Keratinocyte (primary cell): ENCODE data around the gene PIGN.

ENCODE experiments used
- EZH2 ChIP-seq: IDR thresholded peaks from one replicate; pipeline ENCODE4 v1.6.1; 2012; ENCODE audit warnings: inconsistent platforms, mild to moderate bottlenecking, low read length, moderate library complexity
- TF ChIP-seq, protein P1 (sequence below), 3 experiments: IDR thresholded peaks in 1 of 3; conservative IDR thresholded peaks in 1 of 3; optimal IDR thresholded peaks in 1 of 3; 2 replicates in 2 of 3; 3 replicates in 1 of 3; pipeline versions ENCODE3 to v1.5.1; 2011; ENCODE audit warnings: low read length in 3 of 3, mild to moderate bottlenecking in 3 of 3, moderate library complexity in 2 of 3, control low read depth in 1 of 3, inconsistent platforms in 1 of 3; ENCODE audit not compliant: insufficient read depth in 2 of 3; ENCODE audit errors: extremely low read depth in 1 of 3

GRCh38 chr18:62206593-62206992 is 19.7 kb upstream of the PIGN start:
- TF ChIP-seq, protein P1, sequence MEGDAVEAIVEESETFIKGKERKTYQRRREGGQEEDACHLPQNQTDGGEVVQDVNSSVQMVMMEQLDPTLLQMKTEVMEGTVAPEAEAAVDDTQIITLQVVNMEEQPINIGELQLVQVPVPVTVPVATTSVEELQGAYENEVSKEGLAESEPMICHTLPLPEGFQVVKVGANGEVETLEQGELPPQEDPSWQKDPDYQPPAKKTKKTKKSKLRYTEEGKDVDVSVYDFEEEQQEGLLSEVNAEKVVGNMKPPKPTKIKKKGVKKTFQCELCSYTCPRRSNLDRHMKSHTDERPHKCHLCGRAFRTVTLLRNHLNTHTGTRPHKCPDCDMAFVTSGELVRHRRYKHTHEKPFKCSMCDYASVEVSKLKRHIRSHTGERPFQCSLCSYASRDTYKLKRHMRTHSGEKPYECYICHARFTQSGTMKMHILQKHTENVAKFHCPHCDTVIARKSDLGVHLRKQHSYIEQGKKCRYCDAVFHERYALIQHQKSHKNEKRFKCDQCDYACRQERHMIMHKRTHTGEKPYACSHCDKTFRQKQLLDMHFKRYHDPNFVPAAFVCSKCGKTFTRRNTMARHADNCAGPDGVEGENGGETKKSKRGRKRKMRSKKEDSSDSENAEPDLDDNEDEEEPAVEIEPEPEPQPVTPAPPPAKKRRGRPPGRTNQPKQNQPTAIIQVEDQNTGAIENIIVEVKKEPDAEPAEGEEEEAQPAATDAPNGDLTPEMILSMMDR (optimal IDR thresholded peaks at IDR 0.05 in 1 of 3, IDR thresholded peaks at IDR 0.05 in 1 of 3, conservative IDR thresholded peaks at IDR 0.05 in 1 of 3; ENCODE audit: extremely low read depth in 1 of 3, insufficient read depth in 2 of 3, low read length in 3 of 3) = no peak
- TF ChIP-seq EZH2 = no peak
